Smooth muscle cell (in vitro differentiated cells): Measurements from ENCODE around the gene NAPG. TPM values are rescaled to one million over a fixed set of nuclear protein-coding genes. Genes with fewer than 3 reads are reported as not detected.

Experiments
- DNase-seq: peaks from one replicate; lab custom pipeline; 2025; ENCODE audit not compliant: unreplicated experiment; lab: John Stamatoyannopoulos, UW
- H2AFZ ChIP-seq: fragments of 200-600 bp; sonication (generic); 2 replicates; pipeline ENCODE4 v1.6.0; 2016; ENCODE audit warnings: antibody characterized with exemption, low read depth, mild to moderate bottlenecking
- H3F3A ChIP-seq: fragments of 200-600 bp; sonication (generic); 2 replicates; pipeline ENCODE4 v1.6.0; 2017; ENCODE audit warnings: antibody characterized with exemption, low read depth
- H3K27ac ChIP-seq: fragments of 200-600 bp; sonication (generic); 2 replicates; pipeline ENCODE4 v1.5.1; 2016; ENCODE audit warnings: low read depth, mild to moderate bottlenecking
- H3K27me3 ChIP-seq: fragments of 200-600 bp; sonication (generic); 2 replicates; pipeline ENCODE4 v1.6.1; 2016; ENCODE audit warnings: low read depth, mild to moderate bottlenecking
- H3K36me3 ChIP-seq: fragments of 200-600 bp; sonication (generic); 2 replicates; pipeline ENCODE4 v1.5.1; 2016; ENCODE audit warnings: low read depth
- H3K4me1 ChIP-seq: fragments of 200-600 bp; sonication (generic); 2 replicates; pipeline ENCODE4 v1.5.1; 2016; ENCODE audit warnings: low read depth
- H3K4me2 ChIP-seq: fragments of 200-600 bp; sonication (generic); 2 replicates; pipeline ENCODE4 v1.6.0; 2016; ENCODE audit warnings: mild to moderate bottlenecking
- H3K4me3 ChIP-seq: fragments of 200-600 bp; sonication (generic); 2 replicates; pipeline ENCODE4 v1.5.1; 2016; ENCODE audit warnings: mild to moderate bottlenecking
- H3K79me2 ChIP-seq: fragments of 200-600 bp; sonication (generic); 2 replicates; pipeline ENCODE4 v1.6.0; 2016; ENCODE audit warnings: low read depth, mild to moderate bottlenecking
- H3K9ac ChIP-seq: fragments of 200-600 bp; sonication (generic); 2 replicates; pipeline ENCODE4 v1.6.0; 2016; ENCODE audit warnings: low read depth
- H3K9me3 ChIP-seq: fragments of 200-600 bp; sonication (generic); replicated peaks from 2 replicates; pipeline ENCODE4 v1.5.1; 2016; ENCODE audit warnings: low read depth
- H4K20me1 ChIP-seq: fragments of 200-600 bp; sonication (generic); 2 replicates; pipeline ENCODE4 v1.6.0; 2016; ENCODE audit warnings: low read depth
- CTCF ChIP-seq: fragments of 200-600 bp; sonication (generic); IDR thresholded peaks from 2 replicates; pipeline ENCODE4 v1.5.1; 2017; ENCODE audit warnings: borderline replicate concordance, mild to moderate bottlenecking, antibody characterized with exemption; ENCODE audit not compliant: insufficient read depth, poor library complexity, severe bottlenecking
- WGBS: methylation state at CpG from one replicate; pipeline ENCODE4 v1.1.7; 2016; ENCODE audit warnings: low lambda C conversion rate; 5-methylcytosine and 5-hydroxymethylcytosine counted together
- polyA plus RNA-seq: library from polyadenylated mRNA; unstranded; fragments of >200 nt; fragmentation: Nextera tagmentation; extraction: Ambion mirVana; gene quantifications from 2 replicates; pipeline ENCODE4 v1.2.1, GENCODE V29; 2016
- total RNA-seq: library from RNA; depleted of rRNA; stranded (reverse); fragments of >200 nt; gene quantifications from 2 replicates; pipeline ENCODE4 v1.2.3, GENCODE V29; 2014

The NAPG gene
- total and polyA plus RNA-seq, 2 experiments from 2014 or later: 30.2 to 57.4 TPM

GRCh38 chr18:10515456-10515855, 10.4 kb upstream of the NAPG start:
- no peak overlapping the region for H3K9ac ChIP-seq
- H2AFZ ChIP-seq: no peak overlapping the region
- no peaks in the 10 kb centered on the region for H3K36me3 ChIP-seq
- H3K79me2 ChIP-seq: no peaks in the 10 kb centered on the region
- no peak overlapping the region for H3K4me2 ChIP-seq
- H3K9me3 ChIP-seq: no peaks in the 10 kb centered on the region
- H3K27ac ChIP-seq: no peak overlapping the region
- H3K4me3 ChIP-seq: no peak overlapping the region
- 82% methylated on average over 4 of the region's 4 CpGs for WGBS
- no peaks in the 10 kb centered on the region for H3K27me3 ChIP-seq
- H4K20me1 ChIP-seq: no peaks in the 10 kb centered on the region
- no peak for TF ChIP-seq CTCF
- peaks cover 3% of the 10 kb centered on the region for H3F3A ChIP-seq
- no peak for DNase-seq
- no peaks in the 10 kb centered on the region for H3K4me1 ChIP-seq

GRCh38 chr18:10516078-10516477, 9.7 kb upstream of the NAPG start:
- H3K4me2 ChIP-seq: no peak overlapping the region
- no peaks in the 10 kb centered on the region for H3K27me3 ChIP-seq
- H3K9ac ChIP-seq: no peak overlapping the region
- no peaks in the 10 kb centered on the region for H3K79me2 ChIP-seq
- no peaks in the 10 kb centered on the region for H3K4me1 ChIP-seq
- H2AFZ ChIP-seq: no peak overlapping the region
- no peak overlapping the region for H3K4me3 ChIP-seq
- H3K9me3 ChIP-seq: no peaks in the 10 kb centered on the region
- H4K20me1 ChIP-seq: no peaks in the 10 kb centered on the region
- 98% methylated on average over 2 of the region's 2 CpGs for WGBS
- TF ChIP-seq CTCF: no peak
- DNase-seq: no peak
- no peaks in the 10 kb centered on the region for H3K36me3 ChIP-seq
- no peak overlapping the region for H3K27ac ChIP-seq
- H3F3A ChIP-seq: peaks cover 3% of the 10 kb centered on the region

GRCh38 chr18:10518595-10519255, 7.1 kb upstream of the NAPG start:
- H3F3A ChIP-seq: peaks cover 3% of the 10 kb centered on the region
- no peaks in the 10 kb centered on the region for H3K79me2 ChIP-seq
- no peaks in the 10 kb centered on the region for H3K27me3 ChIP-seq
- H4K20me1 ChIP-seq: no peaks in the 10 kb centered on the region
- no peak overlapping the region for H3K4me3 ChIP-seq
- no peak overlapping the region for H2AFZ ChIP-seq
- peak; percentile 35 for TF ChIP-seq CTCF
- H3K9me3 ChIP-seq: no peaks in the 10 kb centered on the region
- no peak overlapping the region for H3K4me2 ChIP-seq
- H3K4me1 ChIP-seq: no peaks in the 10 kb centered on the region
- H3K27ac ChIP-seq: no peak overlapping the region
- peak; percentile 5 for DNase-seq
- H3K9ac ChIP-seq: no peak overlapping the region
- no peaks in the 10 kb centered on the region for H3K36me3 ChIP-seq
- WGBS: 61% methylated on average over 12 of the region's 12 CpGs

DNA sequence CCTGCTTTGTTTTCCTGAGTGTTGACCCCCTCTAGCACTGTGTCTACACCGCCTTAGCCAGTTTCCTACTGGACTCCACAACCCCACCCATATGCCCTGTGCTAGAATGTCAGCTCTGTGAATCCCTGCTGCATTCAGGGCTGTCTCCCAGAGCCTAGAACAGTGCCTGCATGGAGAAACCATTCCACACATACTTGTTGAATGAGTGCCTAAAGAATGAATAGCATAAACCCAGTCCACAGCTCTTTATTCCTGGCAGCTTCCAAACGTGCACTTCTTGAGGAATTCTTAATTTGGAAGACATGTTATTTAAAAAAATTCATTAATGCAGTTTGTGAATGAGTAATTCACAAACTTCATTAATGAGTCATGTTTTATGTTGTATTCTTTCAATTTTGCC, 6.5 kb upstream of the NAPG start:
- no peaks in the 10 kb centered on the region for H4K20me1 ChIP-seq
- H3K9me3 ChIP-seq: no peaks in the 10 kb centered on the region
- H3K36me3 ChIP-seq: no peaks in the 10 kb centered on the region
- no peaks in the 10 kb centered on the region for H3K4me1 ChIP-seq
- H3F3A ChIP-seq: peaks cover 3% of the 10 kb centered on the region
- TF ChIP-seq CTCF: no peak
- H3K27me3 ChIP-seq: no peaks in the 10 kb centered on the region
- H2AFZ ChIP-seq: no peak overlapping the region
- H3K4me2 ChIP-seq: peak overlapping the region; percentile 76
- 58% methylated on average over 2 of the region's 2 CpGs for WGBS
- H3K79me2 ChIP-seq: no peaks in the 10 kb centered on the region
- DNase-seq: no peak
- H3K9ac ChIP-seq: no peak overlapping the region
- H3K27ac ChIP-seq: peak overlapping the region; percentile 1
- no peak overlapping the region for H3K4me3 ChIP-seq
